Measurements from ENCODE around the gene CLDN11.

The CLDN11 gene

DNA sequence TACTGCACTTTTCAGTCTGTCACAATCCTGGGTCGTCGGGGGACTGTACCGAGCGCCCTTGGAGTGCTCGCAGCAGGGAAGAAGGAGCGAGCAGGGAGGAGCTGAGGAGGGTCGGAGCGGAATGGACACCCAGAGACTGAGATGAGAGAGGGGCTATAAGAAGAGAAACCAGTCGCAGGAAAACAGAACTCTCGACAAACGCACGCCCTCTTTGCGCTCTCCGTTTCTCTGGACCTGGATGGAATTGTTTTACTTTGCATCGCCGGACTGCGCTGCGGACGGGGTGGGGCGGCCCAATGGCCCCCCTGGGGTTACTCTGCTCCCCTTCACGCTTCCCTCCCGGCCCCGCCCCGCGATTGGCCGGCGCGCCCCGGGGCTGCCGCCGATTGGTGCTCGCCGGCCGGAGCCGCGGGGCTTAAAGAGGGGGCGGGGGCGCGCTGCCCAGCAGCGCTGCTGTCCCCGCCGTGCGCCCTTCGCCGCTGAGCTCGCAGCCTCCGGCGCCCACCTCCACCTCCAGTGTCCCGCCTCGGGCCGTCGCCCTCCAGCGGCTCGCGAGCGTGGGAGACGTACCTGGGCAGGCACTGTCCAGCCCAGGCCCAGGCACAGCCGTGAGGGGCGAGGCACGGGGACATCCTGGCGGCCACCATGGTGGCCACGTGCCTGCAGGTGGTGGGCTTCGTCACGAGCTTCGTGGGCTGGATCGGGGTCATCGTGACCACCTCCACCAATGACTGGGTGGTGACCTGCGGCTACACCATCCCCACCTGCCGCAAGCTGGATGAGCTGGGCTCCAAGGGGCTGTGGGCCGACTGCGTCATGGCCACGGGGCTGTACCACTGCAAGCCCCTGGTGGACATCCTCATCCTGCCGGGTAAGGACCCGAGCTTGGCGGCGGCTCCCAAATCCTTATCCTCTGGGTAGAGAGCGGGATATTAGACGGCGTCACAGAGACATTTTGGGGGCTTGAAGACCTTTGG, at the start of gene CLDN11:
Gene CLDN11 (plus strand): TSS at position 447 of the 977 bp plus-strand sequence. CDS start 199 bp downstream, at position 646.
- no peak for DNase-seq

DNA sequence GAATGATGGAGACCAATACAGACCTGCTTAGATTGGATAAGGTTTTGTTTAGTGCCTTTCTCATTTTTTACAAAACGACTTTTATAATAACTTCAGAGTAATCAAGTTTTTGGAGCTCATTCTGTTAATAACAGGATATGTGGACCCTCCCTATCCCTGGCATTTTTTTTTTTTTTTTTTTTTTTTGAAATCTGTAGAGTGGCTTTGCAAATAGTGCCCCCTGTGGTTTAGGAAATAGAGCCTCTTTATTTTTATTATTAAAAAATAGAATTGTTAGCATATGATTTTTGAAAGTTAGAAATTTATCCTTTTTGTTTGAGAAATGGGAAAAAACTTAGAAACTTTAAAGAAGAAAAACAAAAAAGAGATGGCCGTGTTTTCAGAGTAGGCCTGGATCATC, 49.7 kb upstream of the CLDN11 start:
- DNase-seq, result no peak

DNA sequence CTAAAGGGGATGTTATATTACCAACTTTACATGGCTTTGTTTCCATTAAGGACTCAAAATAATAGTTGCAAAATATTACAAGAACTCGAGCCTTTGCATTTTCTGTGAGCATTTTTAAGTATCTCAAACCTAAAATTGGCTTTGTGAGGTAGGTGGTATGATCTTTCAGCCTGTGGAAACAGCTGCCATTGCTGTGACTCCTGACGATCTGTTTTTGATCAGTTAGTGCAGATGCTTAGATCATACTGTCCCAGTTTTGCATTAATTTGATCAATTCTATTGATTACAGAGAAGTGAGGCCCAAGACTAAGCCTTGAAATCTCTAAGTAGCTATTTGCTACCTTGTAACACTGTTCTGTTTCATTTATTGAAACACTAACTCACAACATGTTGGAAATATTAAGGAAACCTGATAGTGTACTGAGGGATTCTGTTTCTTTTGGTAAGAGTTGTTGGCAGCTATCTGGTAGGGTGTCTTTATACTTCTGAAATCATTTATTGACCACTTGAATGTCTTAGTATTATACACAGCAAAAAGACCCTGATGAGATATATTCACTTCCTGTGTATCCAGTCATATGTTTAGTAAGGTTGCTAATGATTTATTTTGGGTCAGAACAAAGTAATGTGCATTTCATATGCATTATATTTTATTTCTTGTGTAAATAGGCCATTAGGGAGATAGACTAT, 46.3 kb upstream of the CLDN11 start:
- no peak for DNase-seq

DNA sequence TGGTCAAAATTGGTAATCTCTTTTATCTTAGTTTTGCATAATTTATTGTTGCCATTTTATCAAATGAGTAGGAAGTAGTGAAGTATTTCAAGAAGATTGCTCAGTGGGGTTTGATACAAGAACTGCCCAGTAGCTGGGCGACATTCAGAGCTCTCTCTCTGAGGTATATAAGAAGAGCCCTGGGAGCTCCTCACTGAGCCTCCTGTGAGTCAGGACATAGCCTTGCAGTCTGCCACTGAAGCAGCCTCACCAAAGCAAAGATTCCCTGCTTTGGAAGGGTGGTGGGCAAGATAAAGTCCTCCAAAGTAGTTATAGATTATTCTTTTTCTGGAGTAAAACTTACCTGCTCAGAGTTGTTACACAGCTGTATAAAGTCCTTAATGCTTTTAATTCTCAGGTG, 35.1 kb upstream of the CLDN11 start:
- DNase-seq, result no peak

DNA sequence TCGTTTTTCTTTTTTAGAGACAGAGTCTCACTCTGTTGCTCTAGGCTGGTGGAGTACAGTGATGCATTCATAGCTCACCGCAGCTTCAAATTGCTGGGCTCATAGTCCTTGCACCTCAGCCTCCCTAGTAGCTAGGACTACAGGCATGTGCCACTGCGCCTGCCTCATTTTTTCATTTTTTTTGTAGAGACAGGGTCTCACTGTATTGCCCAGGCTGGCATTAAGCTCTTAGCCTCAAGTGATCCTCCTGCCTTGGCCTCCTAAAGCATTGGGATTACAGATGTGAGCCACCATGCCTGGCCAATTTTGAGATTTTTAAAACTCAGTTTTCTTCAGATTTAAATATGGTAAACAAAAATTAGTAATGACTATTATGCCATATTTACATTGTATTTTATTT, 32.2 kb upstream of the CLDN11 start:
- no peak for DNase-seq

DNA sequence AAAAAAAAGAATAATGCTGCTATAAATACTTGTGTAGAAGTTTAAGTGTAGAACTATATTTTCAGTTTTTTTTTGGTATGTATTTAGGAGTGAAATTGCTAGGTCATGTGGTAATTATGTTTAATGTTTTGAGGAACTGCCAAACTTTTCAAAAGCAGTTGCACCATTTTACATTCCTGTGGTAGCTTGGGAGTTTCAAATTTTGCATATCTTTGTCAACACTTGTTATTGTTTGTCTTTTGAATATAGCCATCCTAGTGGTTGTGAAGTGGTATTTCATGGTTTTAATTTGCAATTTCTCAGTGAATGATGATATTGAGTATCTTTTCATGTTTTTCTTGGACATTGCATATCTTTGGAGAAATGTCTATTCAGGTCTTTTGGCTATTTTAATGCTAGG, 30.7 kb upstream of the CLDN11 start:
- DNase-seq, result no peak

DNA sequence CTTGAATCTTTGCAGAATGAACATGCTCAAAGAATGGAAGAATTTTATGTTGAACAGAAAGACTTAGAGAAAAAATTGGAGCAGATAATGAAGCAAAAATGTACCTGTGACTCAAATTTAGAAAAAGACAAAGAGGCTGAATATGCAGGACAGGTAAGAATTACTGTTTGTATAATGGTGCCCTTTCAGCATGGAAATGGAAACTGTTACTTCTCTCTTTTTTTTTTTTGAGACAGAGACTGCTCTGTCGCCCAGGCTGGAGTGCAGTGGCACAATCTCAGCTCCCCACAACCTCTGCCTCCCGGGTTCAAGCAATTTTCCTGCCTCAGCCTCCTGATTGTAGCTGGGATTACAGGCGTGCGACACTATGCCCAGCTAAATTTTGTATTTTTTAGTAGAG, 27.6 kb upstream of the CLDN11 start:
- no peak for DNase-seq

DNA sequence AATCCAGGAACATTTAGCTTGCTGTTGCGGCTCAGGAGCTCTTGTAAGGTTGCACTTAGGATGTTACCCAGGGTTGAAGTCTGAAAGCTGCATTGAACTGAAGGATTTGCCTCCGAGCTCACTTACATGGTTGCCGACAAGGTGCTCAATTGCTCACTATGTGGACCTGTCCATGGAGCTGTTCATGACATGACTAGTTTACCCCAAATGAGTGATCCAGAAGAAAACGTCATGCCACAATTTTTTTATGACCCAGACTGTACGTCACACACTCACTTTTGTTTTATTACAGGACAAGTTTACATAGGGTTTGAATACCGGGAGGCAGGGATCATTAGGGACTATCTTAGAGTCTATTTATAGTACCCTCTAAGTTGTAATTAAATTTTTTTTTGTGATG, 21.0 kb upstream of the CLDN11 start:
- DNase-seq, result no peak

DNA sequence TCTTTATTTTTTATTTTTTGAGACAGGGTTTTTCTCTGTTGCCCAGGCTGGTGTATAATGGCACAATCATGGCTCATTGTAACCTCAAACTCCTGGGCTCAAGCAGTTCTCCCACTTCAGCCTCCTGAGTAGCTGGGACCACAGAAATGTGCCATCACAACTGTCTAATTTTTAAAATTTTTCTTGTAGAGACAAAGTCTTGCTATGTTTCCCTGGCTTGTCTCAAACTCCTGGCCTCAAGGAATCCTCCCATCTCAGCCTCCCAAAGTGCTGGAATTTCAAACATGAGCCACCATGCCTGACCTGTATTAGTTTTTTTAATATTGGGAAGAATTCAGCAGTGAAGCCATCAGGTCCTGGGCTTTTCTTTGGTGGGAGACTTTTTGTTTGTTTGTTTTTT, 13.6 kb upstream of the CLDN11 start:
- DNase-seq, result no peak

DNA sequence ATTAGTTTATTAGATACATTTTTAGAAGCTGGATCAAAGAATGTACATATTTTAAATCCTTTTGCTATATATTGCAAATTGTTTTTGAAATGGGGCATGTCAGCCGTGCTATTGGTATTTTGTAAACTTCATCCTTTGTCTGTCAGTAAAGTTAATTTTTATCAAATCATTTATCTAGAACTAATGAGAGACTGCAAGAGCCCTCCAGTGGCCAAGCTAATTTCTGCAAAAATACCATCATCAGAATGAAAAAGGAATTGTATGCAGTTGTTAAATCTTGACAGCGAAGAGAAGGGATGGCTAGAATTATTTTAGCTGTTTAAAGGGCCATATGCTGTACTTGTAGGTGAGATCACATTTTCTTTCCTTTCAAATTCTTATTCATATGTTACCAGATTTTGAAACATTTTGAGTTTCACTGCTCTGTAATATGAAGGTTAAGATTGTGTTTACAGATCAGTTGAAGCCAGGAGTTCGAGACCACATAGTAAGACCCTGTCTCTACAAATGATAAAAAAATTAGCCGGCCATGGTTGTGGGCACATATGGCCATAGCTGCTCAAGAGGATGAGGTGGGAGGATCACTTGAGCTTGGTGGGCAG, 8.1 kb upstream of the CLDN11 start:
- no peak for DNase-seq

DNA sequence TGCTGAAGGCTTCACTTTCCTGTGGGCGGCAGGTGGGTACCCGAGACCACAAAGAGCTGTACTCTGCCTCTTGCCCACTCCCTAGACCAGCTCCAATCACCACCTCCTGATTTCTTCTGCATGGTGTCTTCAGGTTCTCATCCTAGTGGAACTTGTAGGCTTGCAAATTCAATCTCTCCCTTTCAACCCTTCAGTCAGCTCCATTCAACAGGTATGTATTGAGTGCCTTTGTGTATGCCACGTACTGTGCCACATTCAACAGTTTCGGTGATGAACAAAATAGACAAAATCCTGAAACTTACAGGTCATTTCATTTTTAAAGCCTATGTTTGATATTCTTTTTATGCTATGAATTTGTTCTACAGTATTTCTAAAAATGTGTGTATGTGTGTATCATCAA, 5.4 kb upstream of the CLDN11 start:
- DNase-seq, result no peak

DNA sequence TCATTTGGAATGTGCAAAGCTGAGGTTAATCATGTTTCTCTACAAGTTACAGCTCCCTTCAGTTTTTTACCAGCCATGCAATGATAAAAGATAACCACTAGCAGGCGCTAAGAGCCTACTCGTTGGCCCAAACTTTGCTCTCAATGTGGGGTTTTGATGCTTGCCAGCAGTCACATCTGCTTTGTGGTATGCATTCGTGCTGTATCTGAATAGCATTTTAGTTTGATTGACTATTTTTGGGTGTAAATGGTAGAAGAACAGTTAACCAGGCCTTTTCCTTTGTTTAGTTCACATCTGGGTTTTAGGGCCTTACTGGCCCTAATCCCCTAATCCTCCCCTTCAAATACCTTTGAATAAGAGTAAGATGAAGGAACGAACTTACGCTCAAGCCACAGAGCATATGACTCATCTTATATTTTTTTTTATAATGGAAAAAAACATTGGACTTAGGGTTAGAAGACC, 4.4 kb upstream of the CLDN11 start:
- DNase-seq, result no peak

DNA sequence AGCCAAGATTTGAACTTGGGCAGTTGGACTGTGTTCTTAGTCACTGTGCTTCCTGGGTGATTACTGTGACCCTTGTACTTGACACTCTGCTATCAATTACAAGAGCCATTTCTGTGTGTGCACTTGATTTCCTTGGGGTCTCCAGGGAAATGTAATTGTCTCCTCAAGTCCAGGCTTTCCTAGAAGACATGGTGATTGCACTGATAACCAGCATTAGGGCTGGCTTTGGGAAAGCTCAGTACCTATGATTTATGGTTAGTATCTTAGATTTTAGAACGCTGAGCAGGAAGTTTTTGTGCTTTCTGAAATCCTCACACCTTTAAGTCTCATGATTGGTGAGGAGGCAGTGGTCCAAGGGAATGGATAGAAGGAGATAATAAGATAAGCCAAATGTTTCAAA, 1.6 kb upstream of the CLDN11 start:
- DNase-seq, result no peak

DNA sequence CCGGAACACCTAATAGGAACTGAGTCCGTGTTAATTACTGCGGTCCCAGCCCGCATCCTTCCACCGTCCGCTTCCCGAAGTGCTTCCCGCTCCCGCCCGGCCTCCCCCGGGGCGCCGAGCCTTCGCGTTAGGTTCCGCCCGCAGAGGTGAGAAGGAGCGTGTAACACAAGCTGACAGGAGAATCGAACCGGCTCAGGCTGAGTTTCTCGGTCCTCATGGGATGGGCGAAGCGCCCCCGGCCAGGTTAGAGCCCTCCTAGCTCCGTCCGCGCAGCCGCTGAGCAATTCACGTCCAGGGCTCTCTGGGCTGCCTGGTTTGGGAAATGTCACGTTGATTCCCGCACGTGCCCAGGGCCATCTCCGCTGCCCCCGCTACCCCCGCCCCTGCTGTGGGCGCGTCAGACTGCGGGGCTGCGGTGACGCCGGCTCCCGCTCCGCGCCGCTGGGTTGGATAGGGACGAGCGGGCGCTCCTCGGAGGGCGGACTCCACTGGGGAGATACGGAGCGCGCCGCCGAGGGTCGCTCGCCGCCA, 954 bp downstream of the CLDN11 start:
- no peak for DNase-seq

DNA sequence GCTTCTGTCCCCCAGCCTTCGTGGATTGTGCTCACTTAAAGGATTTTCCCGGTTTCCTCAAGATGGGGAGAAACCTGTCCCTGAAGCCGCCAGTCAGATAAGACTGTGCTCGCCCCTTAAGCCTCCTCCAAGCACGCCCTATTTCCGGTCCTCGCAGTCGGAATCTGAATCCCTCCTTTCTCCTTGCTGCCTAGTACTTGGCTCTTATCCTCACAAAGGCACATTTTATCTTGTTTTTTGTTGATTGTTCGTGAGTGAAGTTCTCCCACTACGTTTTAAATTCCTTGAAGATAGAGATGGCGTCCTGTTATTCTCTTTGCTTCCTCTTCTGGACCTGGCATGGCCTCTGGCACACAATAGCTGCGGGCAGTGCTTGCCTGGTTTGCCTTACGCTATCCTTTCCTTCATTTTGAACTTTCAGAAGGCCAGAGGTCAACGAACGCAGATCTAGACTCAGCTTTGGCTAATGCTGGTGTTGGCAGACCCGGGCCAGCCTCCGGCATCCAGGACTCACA, 1.7 kb downstream of the CLDN11 start:
- DNase-seq, result no peak

DNA sequence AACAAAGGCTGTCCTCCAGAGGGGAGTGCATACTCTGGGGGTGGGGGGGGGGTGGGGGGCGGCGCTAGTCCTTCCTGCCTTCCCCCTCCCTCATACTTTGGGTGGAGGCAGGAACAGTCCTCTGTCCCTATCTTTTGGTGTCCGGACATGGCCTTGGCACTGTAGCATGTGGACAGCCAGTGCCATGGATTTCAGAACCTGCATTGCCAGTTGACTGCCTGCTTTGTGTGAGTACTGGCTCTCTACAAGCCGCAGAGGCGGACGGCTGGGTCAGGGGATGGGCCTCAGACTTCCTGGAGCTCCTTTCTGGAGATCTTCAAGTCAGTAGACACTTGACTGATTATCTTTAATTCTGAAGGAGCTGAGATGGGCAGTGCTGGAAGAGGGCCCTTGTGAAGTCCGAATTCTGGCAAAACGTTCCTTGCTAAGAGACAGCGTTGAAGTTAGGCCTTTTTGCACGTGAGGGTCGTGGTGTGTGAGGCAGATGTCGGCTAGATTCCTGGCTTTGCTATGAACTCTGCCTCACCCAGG, 2.5 kb downstream of the CLDN11 start:
- no peak for DNase-seq

DNA sequence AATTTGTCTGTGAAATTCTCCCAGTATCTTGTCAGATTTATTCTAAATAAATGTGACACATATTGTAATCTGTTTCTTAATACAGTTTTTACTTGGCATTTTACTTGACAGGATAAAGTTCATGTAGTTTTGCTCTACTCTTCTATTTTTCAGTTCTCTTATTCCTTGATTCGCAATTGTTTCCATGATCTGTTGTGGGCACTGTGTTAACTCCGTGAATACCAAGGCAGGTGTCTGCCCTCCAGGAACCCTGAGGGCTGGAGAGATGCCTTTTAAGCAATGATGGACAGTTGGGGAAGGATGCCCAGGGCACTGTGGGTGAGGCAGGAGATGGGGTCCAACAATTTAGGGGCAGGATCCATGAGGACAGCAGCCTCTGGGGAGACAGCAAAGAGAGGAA, 3.1 kb downstream of the CLDN11 start:
- no peak for DNase-seq

DNA sequence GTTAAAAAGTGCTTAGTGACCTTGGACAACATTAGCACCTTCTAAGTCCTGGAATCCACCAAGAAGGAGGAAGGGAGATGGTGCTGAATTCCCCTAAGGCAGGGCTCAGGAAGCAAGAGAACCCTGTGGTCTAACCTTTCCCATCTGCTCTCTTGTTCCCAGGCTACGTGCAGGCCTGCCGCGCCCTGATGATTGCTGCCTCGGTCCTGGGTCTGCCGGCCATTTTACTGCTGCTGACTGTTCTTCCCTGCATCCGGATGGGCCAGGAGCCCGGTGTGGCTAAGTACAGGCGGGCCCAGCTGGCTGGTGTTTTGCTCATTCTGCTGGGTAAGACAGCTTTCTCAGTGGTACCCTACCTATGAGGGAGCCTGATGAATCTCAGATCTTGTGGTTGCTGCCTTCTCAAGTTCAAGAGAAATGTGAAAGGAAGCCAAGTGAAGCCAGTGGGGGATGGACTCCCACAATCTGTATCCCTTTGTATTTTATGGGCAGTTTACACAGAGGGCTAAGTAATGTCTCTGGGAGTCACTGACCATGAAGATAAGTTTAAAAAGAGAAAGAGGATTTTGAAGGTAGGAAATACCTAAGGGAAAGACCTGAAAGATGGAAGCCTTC, 4.4 kb downstream of the CLDN11 start:
- DNase-seq, result no peak

DNA sequence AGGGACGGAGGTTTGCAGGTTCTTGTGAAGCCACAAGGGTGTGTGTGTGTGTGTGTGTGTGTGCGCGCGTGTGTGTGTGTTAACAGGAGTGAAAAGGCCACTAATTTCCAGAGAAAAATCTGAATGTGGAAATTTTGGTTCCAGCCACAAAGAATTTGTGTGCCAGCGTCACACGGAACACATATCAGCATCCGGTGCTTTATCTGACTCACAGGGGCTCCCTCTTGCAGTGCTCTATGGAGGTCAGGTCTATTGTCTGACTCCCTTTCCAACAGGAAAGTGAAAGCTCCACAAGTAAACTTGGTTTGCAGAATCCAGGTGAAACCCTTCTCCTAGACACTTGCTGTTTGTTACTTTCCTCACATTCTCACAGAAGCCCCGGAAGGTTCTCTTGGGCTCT, 6.2 kb downstream of the CLDN11 start:
- no peak for DNase-seq

DNA sequence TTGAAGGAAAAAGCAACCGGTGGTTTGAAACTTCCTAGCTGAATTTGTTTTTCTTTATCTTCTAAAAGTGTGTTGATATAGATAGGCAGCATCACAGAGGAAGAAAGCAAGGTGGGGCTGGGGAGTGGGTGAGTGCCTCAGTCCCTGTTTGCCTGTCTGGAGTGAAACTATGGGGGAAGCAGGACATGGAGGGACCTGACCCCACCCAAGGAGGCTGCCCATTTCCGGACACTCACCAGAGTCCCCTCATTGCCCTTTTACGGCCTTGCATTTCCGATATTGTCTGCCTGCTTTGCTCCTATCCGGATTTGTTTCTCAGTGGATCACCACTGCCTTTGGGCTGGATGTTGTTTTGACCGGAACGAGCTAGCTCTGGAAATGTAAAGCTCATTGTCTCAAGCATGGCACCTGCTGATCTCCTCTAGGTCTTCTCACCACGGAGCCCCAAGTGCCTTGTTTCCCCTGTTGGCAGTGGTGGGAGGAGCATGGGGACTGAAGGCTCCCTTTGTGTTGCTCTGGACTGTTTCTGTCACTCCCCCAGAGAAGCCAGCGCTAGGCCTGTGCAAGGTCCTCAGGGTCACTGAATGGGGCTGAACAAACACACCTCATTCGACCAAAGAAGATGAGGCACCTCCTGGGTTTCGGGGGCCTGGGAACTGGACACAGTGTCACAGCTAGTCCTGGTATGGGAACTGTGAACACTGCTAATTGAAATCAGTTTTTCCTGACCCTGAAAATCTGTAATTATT, 7.0 kb downstream of the CLDN11 start:
- DNase-seq, result no peak

DNA sequence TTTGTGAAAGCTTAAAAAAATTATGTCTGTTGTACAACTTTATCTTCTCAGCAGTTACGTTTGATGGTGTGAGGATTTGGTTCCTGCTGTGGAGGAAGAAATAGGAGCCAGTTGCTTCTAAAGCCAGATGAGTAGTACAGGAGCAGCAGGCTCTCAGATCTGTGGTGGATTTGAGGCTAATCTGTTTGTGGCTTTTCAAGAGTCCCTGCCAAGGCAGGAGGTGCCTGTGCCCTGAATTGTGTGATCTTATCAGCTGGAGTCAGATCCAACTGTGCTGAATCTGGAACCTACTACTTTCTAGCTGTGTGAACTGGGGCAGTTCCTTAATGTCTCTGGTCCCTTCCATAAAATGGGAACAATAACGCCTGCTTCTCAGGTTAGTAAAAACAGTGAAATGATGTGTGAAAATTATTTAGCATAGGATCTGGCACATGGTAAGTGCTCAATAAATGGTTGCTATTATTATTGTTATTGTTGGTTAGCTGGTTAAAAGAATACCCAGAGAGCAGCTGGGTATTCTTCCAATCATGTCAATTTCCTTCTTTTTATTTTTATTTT, 7.7 kb downstream of the CLDN11 start:
- no peak for DNase-seq
